Activated CD4-positive, alpha-beta T cell treated with anti-CD3 and anti-CD28 coated beads, Interleukin-2, Interleukin-6, amounts not matched to agents 100 ng/mL and 50 ng/mL, durations not matched to agents 16 hours and 8 hours (primary cell): ENCODE data around the gene TTLL12.

Source experiments
- DNase-seq: peaks from one replicate; pipeline ENCODE4 v3.0.0-alpha.2; 2020

The TTLL12 gene

DNA sequence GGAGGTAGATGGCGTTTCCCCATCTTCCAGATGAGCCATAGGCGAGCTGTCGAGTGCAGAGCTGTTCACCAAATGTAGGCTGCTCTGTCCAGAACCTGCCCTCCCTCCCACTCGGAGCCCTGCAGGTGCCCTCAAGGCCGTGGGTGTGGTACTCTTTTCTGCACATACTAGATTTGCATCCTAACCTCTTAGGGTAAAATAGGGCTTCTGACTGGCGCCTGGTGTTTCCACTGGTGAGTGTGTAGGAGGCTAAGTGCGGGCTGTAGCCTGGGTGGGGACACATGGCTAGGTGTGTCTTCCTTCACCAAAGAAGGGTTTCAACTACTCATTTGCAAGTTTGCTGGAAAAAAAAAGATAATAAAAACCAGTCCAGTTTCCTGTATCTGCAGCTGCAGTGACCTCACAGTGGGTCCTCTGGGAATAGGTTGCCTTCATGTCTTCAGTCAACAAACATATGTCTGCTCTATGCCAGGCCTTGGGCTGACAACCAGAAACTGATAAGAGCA is 67.9 kb downstream of the TTLL12 start:
- no peak for DNase-seq

DNA sequence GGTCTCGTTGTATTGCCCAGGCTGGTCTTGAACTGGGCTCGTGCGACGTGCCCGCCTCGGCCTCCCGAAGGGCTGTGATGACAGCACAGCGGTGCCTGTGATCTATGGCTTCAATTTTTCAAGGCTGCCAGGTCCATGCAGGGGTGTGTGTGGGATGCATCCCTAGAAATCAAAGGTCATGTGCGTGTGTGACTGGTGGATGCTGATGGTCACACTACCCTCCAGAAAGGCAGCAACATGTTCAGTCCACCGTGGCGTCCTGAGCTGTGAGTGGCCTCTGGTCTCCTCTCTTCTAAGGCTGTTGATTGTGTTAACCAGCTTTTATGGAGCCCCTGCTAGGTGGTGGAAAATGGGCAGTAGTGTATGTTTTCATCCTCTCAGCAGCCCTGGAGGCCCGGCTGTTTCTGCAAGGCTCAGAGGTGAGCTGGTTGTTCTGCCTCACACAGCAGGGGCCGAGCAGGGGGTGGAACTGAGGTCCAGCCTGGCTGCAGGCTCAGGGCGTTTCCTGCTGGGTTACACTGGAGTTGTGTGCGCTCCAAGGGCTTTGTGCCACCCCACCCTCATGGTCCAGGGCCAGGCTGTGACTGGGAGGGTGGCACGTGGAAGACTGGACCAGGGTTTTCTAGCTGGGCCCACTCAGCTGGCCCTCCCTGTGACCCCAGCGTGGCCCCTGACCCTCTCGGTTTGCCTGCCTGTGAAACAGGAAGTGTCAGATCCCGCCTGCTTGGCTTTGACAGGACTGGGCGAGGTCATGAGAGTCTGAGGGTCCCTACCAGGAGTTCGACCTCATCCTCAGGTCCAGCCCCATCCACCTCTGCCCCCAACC is 68.7 kb downstream of the TTLL12 start:
- DNase-seq, result no peak

DNA sequence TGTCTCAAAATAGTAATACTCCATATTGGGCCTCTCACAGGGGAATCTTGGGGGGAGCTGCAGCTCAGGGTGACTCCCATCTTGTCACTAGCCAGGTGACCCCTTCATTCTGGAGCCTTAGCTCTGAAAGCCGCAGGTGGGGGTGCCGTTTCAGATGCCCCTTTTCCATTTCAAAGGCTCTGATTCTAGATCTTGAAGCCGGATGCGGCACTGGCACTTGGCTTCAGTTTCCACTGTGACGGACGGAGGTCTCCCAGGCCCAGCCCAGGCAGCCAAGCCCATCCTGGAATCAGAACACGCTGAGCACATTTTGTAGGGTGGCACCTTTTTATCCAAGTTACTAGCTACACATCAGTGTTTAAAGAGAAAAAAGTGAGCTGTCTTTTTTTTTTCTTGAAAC is 70.0 kb downstream of the TTLL12 start:
- no peak for DNase-seq
